Natural killer cell treated with Interleukin-12 subunit alpha and Interleukin-12 subunit beta and Interleukin-15 and Interleukin-18, amount 100 ng/mL, for 72 hours (primary cell): ENCODE measurements around the gene PFN3. TPM values are rescaled to one million over a fixed set of nuclear protein-coding genes. Genes with fewer than 3 reads are reported as not detected.
A peak's percentile ranks its signal among the peaks of the same experiment; 100 is the strongest.

Experiments used
- ATAC-seq, 2 donors: fragments of 150-1000 bp; cut with Tn5 transposase in 1 of 2; sonication (Bioruptor Pico), chemical (Tn5 transposase) in 1 of 2; 2 replicates each; pipeline ENCODE4 v1.10.0; 2021
- DNase-seq: peaks from one replicate; pipeline ENCODE4 v3.0.0; 2022; ENCODE audit warnings: low spot score
- H3K27ac Mint-ChIP-seq, 2 donors: 1 replicate in 1 of 2; 2 replicates in 1 of 2; pipeline ENCODE4 v1.8.0; 2022; ENCODE audit warnings: mixed read lengths in 2 of 2, mild to moderate bottlenecking in 1 of 2, moderate library complexity in 1 of 2
- H3K27me3 Mint-ChIP-seq, 2 donors: 1 replicate in 1 of 2; 2 replicates in 1 of 2; pipeline ENCODE4 v1.8.0; 2022; ENCODE audit warnings: mixed read lengths in 2 of 2
- H3K36me3 Mint-ChIP-seq: one replicate; pipeline ENCODE4 v1.8.0; 2022; ENCODE audit warnings: mixed read lengths
- H3K4me1 Mint-ChIP-seq, 2 donors: 1 replicate in 1 of 2; 2 replicates in 1 of 2; pipeline ENCODE4 v1.8.0; 2022; ENCODE audit warnings: low read depth in 2 of 2, mixed read lengths in 2 of 2, mild to moderate bottlenecking in 1 of 2
- H3K4me3 Mint-ChIP-seq: one replicate; pipeline ENCODE4 v1.8.0; 2022; ENCODE audit warnings: mixed read lengths
- H3K9me3 Mint-ChIP-seq: 2 replicates; pipeline ENCODE4 v1.8.0; 2022; ENCODE audit warnings: mixed read lengths
- total RNA-seq, 2 donors: library from RNA; stranded (reverse); gene quantifications; one replicate each; pipeline ENCODE4 v1.2.3, GENCODE V29; 2022

Gene PFN3
- total RNA-seq, 2 donors from 2014 or later = not detected

DNA sequence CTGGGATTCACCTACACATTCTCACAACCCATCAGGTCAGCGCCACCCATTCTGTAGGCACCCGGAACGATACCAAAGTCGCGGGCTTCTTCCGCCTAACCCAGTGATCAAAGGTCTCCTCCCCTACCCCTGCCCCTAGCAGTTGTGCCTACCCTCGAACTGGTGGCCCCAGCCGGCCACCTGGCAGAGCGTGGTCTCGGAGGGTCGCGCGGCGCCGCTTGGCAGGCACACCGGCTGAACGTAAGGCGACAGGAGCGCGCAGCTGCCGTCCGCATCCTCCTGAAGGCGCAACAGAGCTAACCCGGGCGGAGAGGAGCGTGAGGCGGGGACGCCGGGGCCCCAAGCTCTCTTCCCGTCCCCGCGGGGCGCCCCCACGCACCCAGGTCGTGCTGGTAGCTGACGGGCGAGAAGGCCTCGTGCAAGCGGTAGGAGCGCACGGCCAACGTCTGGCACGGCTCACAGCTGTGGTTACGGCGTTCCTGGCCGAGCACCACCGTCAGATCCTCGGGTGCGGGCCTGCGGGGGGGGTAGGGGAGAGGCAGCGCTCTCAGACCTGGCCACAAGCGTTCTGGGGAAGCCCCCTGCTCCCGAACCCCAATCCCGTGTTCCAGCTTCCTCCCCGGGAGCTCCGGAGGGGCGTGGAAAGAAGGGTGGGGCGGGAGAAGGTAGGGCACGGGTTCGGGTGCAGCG lies 2.8 kb upstream of the PFN3 start:
- H3K27ac Mint-ChIP-seq = no peak overlapping the region
- no peak for DNase-seq

DNA sequence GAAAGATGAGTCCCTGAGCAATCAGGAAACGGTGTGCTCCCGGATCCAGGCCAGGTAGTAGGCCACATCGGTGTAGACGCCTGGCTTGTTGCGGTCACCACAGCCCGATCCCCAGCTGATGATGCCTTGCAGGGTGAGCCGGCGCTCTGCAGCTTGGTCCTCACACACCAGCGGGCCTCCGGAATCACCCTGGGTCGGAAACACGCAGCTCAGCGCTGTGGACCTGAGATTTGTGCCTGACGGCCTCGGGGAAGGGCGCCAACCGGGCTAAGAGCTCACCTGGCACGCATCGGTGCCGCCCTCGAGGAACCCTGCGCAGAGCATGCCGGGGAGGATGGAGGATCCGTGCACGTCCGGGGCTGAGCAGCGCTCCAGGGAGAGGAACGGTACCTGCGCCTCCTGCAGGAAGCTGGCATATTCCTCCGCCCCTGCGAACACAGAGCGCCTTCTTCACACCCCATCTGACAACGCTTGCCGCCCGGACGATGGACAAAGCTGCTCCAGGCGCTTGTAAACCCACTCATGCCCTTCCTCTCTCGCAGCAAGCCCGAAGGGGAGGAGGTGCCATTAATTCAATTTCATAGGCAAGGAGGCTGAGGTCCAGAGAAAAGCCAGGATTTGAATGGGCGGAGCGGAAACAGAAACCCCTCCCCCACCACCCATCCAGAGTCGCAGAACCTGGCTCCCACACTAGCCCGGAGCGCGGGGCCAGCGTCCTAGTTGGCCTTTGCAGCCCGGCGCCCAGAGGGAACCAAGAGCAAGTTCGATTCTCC lies 2.0 kb upstream of the PFN3 start:
- ATAC-seq (no peak), DNase-seq (no peak)
- H3K27me3 Mint-ChIP-seq = peaks cover 10 to 13% of the 10 kb centered on the region in 2 donors
- no peak overlapping the region for H3K27ac Mint-ChIP-seq
- H3K36me3 Mint-ChIP-seq = no peaks in the 10 kb centered on the region
- H3K4me1 Mint-ChIP-seq = peaks cover 35 to 36% of the 10 kb centered on the region in 2 donors
- peak overlapping the region; percentile 68 for H3K4me3 Mint-ChIP-seq
- H3K9me3 Mint-ChIP-seq = no peaks in the 10 kb centered on the region

More for the DNA sequence above, 2.8 kb upstream of the PFN3 start:
- Mint-ChIP-seq H3K27me3 (peaks cover 10 to 13% of the 10 kb centered on the region in 2 donors), H3K9me3 (no peaks in the 10 kb centered on the region), H3K36me3 (no peaks in the 10 kb centered on the region), H3K4me3 (peak overlapping the region; percentile 68), H3K4me1 (peaks cover 35 to 36% of the 10 kb centered on the region in 2 donors)
- ATAC-seq = peak; percentile 10 to 26

DNA sequence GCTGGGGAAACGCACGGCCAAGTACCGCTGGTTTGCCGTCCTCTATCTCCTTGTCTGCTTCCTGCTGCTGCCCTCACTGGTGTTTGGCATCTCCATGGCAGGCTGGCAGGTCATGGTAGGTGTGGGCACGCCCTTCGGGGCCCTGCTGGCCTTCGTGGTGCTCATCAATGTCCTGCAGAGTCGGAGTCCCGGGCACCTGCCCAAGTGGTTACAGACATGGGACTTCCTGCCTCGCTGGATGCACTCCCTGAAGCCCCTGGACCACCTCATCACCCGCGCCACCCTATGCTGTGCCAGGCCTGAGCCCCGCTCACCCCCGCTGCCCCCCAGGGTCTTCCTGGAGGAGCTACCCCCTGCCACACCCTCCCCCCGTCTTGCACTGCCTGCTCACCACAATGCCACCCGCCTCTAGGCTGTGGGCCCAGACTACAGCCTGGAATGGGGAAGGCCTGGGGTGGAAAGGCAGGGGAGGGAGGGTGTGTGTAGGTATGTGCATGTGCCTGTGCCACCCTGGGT lies 2.5 kb downstream of the PFN3 start:
- Mint-ChIP-seq H3K36me3 (no peaks in the 10 kb centered on the region), H3K27ac (no peak overlapping the region), H3K27me3 (peaks cover 8 to 10% of the 10 kb centered on the region in 2 donors), H3K9me3 (no peaks in the 10 kb centered on the region), H3K4me1 (peaks cover 5% of the 10 kb centered on the region in 2 donors), H3K4me3 (no peak overlapping the region)
- DNase-seq (no peak), ATAC-seq (no peak)

DNA sequence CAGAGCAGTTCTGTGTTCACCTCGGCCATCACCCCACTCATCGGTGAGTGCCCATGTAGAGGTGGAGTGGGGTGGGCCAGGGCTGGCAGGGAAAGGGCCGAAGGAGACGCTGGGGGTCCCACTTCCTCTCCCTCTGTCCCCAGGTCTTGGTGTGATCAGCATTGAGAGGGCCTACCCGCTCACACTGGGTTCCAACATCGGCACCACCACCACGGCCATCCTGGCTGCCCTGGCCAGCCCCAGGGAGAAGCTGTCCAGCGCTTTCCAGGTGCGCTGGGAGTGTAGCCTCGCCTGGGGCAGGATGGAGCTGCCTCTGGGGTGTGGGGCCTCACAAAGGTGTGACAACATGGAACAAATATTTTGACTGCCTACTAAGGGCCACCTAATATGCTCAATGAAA lies 3.7 kb downstream of the PFN3 start:
- Mint-ChIP-seq H3K27me3 (peaks cover 3 to 7% of the 10 kb centered on the region in 2 donors), H3K4me3 (no peak overlapping the region), H3K9me3 (no peaks in the 10 kb centered on the region), H3K27ac (no peak overlapping the region), H3K4me1 (no peaks in the 10 kb centered on the region), H3K36me3 (no peaks in the 10 kb centered on the region)
- no peak for ATAC-seq
- DNase-seq = no peak

DNA sequence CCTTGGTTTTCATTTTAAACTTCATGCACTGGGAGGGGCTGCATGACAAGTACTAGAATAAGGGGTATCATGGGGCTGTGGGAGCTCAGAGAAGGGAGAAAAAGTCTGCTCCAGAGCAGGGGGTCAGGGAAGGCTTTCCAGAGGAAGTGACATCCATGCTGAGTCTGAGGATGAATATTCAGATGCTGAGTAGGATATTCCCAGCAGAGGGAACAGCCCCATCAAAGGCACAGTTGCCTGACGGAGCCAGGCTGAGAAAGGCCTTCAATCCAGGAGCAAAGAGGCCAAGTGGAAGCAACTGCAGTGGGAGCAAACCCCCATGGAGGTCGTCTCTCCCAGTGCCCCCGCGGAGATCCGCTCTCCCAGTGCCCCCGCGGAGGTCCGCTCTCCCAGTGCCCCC lies 4.4 kb downstream of the PFN3 start:
- peaks cover 0 to under 1% of the 10 kb centered on the region in 2 donors for H3K27me3 Mint-ChIP-seq
- no peaks in the 10 kb centered on the region for H3K36me3 Mint-ChIP-seq
- DNase-seq = no peak
- peaks cover 4 to 5% of the 10 kb centered on the region in 2 donors for H3K4me1 Mint-ChIP-seq
- no peak overlapping the region for H3K27ac Mint-ChIP-seq
- ATAC-seq = no peak
- no peak overlapping the region for H3K4me3 Mint-ChIP-seq
- H3K9me3 Mint-ChIP-seq = no peaks in the 10 kb centered on the region

DNA sequence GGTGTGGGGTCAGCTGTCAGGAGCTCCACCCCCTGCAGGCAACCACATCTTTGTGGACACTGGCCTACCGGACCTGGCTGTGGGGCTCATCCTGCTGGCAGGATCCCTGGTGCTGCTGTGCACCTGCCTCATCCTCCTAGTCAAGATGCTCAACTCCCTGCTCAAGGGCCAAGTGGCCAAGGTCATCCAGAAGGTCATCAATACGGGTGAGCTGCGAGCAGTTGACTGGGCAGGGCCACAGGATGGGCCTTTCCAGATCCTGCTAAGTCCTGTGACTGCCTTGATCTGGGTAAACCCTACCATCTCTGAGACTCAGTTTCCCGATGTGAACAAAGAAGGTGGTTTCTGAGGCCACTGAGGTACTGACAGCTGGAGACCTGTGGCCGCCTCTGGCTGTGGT lies 6.5 kb downstream of the PFN3 start:
- Mint-ChIP-seq H3K27ac (no peak overlapping the region), H3K36me3 (no peaks in the 10 kb centered on the region), H3K27me3 (peaks cover 0 to 3% of the 10 kb centered on the region in 2 donors), H3K4me1 (peaks cover 21 to 24% of the 10 kb centered on the region in 2 donors), H3K9me3 (no peaks in the 10 kb centered on the region), H3K4me3 (no peak overlapping the region)
- no peak for ATAC-seq
- DNase-seq = no peak

DNA sequence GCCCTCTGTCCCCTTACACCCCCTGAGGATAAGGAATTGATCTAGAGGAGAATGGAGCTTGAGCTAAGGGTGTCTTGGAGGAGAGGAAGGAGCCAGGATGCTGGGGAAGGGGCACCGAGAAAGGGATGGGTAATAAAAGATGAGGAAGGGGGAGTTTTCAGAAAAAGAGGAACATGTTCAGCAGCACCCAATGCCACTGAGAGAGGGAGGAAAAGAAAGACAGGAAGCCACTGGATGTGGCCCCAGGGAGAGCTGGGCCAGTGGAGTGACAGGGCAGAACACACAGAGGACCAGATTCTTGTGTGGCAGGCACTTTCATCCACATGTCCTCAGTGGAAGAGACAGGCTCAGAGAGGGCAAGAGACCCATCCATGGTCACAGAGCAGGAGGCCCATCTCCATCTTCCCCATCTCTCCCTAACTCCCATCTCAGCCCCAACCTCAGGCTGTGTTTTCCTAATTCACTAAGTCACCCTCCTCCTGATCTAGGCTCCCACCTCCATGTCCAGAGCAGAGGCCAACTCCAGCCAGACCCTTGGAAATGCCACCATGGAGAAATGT lies 7.2 kb downstream of the PFN3 start:
- DNase-seq (no peak), ATAC-seq (no peak)
- H3K4me3 Mint-ChIP-seq = no peak overlapping the region
- peak overlapping the region in 1 of 2 donors; percentile 27 for H3K27ac Mint-ChIP-seq
- peaks cover 28 to 31% of the 10 kb centered on the region in 2 donors for H3K4me1 Mint-ChIP-seq
- H3K9me3 Mint-ChIP-seq = no peaks in the 10 kb centered on the region
- H3K36me3 Mint-ChIP-seq = no peaks in the 10 kb centered on the region
- peaks cover 0 to 3% of the 10 kb centered on the region in 2 donors for H3K27me3 Mint-ChIP-seq

DNA sequence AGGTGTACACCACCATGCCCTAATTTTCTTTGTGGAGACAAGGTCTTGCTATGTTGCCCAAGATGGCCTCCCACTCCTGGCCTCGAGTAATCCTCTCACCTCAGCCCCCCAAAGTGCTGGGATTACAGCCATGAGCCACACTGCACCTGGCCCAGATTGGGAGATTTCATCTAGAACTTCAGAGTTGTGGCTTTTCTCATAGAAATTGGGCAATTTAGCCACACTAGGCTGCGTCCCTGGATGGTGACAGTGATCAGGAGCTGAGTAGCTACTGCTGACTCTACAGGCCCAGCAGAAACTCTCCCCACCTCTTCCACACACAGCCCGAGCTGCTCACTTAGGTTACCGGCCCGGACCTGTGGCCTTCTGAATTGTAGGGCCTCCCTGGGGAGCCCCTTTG lies 7.7 kb downstream of the PFN3 start:
- no peaks in the 10 kb centered on the region for H3K36me3 Mint-ChIP-seq
- peaks cover 28 to 35% of the 10 kb centered on the region in 2 donors for H3K4me1 Mint-ChIP-seq
- DNase-seq = no peak
- no peak for ATAC-seq
- no peaks in the 10 kb centered on the region for H3K9me3 Mint-ChIP-seq
- peak overlapping the region in 1 of 2 donors; percentile 27 for H3K27ac Mint-ChIP-seq
- H3K27me3 Mint-ChIP-seq = peaks cover 0 to 3% of the 10 kb centered on the region in 2 donors
- H3K4me3 Mint-ChIP-seq = no peak overlapping the region

DNA sequence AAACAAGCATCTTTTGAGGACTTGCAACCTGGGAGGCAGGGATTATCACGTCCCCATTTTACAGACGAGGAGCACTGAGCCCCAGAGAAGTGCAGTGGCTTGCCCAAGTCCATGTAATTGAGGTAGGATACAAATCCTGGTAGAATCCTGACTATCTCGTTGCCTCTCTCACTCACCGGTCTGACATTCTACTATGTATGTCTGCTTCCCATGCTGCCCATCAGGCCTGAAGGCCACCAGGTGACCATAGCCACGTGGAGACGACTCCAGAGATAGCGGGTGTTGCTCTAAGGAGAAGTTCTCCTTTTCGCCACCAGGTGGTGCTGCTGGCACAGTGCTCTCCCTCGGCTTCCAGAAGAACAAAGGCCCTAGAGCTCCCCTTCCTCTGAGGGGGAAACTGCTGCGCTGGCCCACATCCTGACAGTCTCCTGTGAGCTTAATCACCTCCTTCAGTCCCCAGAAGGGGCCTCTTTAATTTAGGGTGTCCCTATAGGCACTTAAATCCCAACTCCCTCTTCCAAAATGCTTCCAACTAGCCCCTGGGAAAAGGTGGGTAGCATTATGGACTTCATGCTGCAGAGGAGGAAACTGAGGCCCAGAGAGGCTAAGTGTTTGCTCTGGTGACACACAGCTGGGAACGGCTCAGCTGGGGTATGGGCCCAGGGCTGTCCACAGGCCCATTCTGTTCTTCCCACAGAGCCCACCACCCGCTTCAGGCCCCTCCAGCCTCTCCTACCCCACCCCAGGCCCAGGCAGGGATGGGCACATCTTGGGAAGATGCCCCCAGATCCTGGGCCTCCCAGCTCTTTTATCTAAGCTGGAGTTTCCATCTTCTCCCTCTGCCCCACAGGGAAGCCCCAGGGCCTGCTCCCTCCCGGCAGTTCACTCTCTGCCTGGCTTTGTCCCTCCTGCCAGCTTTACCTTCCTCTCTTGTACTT lies 9.8 kb downstream of the PFN3 start:
- H3K4me1 Mint-ChIP-seq = peaks cover 28 to 35% of the 10 kb centered on the region in 2 donors

DNA sequence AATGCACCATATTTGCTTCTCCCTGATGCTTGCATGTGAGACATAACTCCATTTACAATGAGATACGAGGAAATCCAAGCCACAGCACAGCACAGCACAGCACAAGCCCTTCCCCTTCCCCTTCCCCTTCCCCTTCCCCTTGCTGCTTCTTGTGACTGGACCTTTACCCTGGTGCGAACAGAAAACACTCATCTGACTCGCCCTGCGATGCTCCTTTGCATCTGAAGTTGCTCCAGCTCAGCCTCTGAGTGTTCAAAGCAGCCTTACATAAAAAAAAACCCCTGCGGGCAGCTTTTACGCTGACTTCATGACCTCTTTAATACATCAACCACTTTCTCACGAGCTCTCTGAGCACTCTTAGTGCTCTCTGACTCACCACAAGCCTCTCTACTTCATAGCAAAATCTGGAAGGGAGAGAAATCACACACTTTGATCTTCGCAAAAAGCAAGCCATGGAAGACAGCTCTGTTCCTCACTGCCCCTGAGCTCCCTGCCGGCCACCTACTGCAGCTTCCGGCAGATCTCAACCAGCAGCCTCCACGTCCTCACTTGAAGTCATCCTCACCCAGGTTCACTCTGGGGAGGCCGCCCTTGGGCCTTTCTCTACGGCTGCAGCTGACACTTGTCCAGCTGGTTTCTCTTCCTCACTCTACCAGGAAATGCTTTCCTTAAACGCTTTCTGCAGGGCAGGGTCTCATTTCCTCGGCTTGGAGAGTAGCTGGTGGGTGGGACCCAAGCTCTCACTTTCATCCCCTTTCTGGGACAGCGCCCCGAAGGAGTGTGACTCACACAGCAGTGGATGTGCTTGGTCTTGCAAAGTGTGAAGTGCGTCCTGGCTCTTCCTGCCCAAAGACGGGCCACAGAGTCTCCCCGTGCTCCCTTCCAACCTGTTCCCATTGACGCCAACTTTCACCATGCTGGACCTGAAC lies 11.0 kb downstream of the PFN3 start:
- H3K27me3 Mint-ChIP-seq = peaks cover 0 to 3% of the 10 kb centered on the region in 2 donors
- DNase-seq = no peak
- no peaks in the 10 kb centered on the region for H3K36me3 Mint-ChIP-seq

More for the DNA sequence above, 9.8 kb downstream of the PFN3 start:
- H3K27me3 Mint-ChIP-seq = peaks cover 0 to 3% of the 10 kb centered on the region in 2 donors
- no peaks in the 10 kb centered on the region for H3K9me3 Mint-ChIP-seq
- no peaks in the 10 kb centered on the region for H3K36me3 Mint-ChIP-seq
- H3K27ac Mint-ChIP-seq = peak overlapping the region; percentile 80 to 85
- ATAC-seq (peak; percentile 65 to 82), DNase-seq (peak; percentile 88)
- H3K4me3 Mint-ChIP-seq = peak overlapping the region; percentile 80

DNA sequence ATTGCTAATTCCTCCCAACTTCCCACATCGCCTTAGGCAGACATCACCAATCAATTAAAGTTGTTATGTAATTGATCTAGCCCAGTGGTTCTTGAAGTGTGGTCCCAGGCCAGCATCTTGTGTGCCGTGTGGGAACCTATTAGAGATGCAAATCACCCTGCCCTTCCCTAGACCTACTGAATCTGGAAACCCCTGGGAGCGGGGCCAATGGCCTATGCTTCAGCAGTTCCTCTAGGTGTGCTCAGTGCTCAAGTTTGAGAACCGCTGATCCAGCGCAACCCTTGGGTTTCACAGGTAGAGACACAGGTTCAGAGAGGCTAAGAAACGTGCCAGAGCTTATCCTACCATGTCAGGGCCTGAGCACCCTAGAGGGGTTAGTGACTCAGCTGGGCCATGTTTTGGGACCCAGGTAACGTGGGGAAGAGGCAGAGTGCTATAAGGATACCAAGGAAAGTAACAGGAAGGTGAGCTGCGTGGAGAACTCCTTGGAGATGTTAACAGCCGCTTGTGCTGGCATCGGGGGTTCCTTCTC lies 11.9 kb downstream of the PFN3 start:
- H3K4me1 Mint-ChIP-seq = peaks cover 36 to 41% of the 10 kb centered on the region in 2 donors
- peaks cover 0 to 5% of the 10 kb centered on the region in 2 donors for H3K27me3 Mint-ChIP-seq
- peak overlapping the region; percentile 80 for H3K4me3 Mint-ChIP-seq
- H3K9me3 Mint-ChIP-seq = no peaks in the 10 kb centered on the region
- no peak for ATAC-seq
- no peak for DNase-seq
- H3K36me3 Mint-ChIP-seq = no peaks in the 10 kb centered on the region
- H3K27ac Mint-ChIP-seq = peak overlapping the region; percentile 10 to 85

More for the DNA sequence above, 11.0 kb downstream of the PFN3 start:
- ATAC-seq = peak; percentile 83 to 85
- Mint-ChIP-seq H3K27ac (peak overlapping the region; percentile 10 to 85), H3K4me1 (peaks cover 34 to 41% of the 10 kb centered on the region in 2 donors), H3K9me3 (no peaks in the 10 kb centered on the region), H3K4me3 (peak overlapping the region; percentile 80)

DNA sequence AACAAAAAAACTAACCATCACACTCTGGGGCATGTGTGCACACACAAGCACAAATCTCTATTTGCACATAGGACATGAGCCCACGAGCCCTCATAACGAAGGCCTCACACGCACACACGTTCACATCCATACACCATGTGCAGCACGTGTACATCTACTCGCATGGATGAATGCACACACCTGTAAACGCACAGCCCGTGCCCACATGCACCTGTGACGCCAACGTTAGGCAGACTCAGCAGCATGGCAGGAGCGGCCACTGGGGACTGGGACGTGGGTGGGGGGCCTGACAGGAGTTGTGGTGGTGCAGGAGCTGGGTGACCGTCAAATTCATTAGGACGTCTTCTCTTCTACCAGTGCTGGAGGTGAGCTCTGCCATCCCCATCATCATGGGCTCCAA lies 13.1 kb downstream of the PFN3 start:
- Mint-ChIP-seq H3K4me3 (no peak overlapping the region), H3K36me3 (no peaks in the 10 kb centered on the region), H3K9me3 (no peaks in the 10 kb centered on the region), H3K27ac (no peak overlapping the region), H3K4me1 (peaks cover 36 to 41% of the 10 kb centered on the region in 2 donors), H3K27me3 (peaks cover 0 to 5% of the 10 kb centered on the region in 2 donors)
- ATAC-seq (no peak), DNase-seq (no peak)
